ENCODE data around the gene LMX1B.

LMX1B gene

DNA sequence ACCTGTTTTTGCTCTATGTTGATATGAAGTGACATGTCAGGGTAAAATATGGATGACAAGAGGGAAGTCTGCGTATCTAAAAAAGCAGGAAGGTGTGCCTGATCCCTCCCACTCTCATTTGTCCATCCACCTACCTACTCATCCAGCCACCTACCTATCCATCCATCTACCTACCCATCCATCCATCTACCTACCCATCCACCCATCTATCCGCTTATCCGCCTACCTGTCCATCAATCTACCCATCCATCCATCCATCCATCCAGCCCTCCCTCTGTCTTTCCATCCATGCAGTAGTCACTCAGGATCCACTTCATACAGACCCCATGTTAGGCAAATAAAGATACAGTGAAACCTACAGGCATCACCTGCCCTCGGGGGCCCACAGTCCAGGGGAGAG is 32.4 kb downstream of the LMX1B start:
- TF ChIP-seq POLR2A (IDR thresholded peaks at IDR 0.05; ENCODE audit: extremely low read depth, insufficient read length) (no peak), CTCF (IDR thresholded peaks at IDR 0.05; ENCODE audit: low read depth, low read length) (no peak)
- DNase-seq (ENCODE audit: low read depth), result no peak
- H3K4me3 ChIP-seq (ENCODE audit: low read depth, low read length), result no peak overlapping the region

DNA sequence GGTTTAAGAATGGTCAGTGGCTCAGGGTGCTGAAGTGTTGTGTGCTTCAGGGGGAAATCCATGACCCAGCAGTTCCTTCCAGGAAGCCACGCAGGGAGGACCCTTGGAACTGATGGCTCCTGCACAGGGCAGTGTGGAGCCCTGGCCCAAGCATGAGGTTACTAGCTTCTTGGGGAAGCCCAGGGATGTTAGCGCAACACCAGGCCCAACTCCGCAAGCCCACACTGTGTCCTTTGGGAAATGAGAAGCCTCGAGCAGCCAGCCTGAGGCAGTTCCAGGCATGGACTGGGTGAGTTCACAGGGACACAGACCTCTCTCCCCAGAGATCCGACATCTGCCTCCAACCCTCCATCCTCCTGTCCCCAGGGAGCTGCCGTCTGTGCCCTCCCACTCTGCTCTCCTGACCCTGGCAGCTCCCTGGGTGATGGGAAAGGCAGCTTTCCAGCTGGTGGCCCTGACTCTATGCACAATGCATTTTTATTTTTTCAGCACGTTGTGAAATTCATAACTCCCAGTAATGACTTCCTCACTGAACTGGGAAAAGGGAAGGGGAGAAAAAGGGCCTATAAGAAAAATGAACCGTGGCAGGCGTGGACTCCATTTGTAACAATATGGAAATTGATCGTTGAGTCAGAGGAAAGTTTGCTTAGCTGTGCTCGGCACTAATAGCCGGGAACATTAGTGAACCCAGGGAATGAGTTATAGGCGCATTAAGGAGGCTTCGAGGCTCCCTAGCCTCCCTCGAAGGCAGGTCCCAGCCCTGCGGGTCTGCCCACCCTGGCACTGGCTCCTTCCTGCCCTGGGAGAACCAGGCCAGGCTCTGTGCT is 34.1 kb downstream of the LMX1B start:
- DNase-seq (ENCODE audit: low read depth), result no peak
- TF ChIP-seq MAX (IDR thresholded peaks at IDR 0.05; ENCODE audit: low read depth, low read length) (no peak), MYC (IDR thresholded peaks at IDR 0.05; ENCODE audit: low read depth, low read length) (no peak), POLR2A (IDR thresholded peaks at IDR 0.05; ENCODE audit: extremely low read depth, insufficient read length) (no peak), CTCF (IDR thresholded peaks at IDR 0.05; ENCODE audit: low read depth, low read length) (no peak)
- H3K4me3 ChIP-seq (ENCODE audit: low read depth, low read length), result no peak overlapping the region

DNA sequence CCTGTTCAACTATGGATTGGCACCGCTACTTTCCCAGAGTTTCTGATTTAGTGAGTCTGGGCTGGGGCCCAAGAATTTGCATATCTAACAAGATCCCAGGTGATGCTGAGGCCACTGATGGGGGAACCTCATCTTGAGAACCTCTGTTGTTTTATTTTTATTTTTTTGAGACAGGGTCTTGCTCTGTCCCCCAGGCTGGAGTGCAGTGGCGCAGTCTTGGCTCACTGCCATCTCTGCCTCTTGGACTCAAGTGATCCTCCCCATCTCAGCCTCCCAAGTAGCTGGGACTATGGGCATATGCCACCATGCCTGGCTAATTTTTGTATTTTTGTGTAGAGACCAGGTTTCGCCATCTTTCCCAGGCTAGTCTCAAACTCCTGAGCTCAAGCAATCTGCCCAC is 35.7 kb downstream of the LMX1B start:
- DNase-seq (ENCODE audit: low read depth), result no peak
- TF ChIP-seq MYC (IDR thresholded peaks at IDR 0.05; ENCODE audit: low read depth, low read length), result no peak
- no peak for TF ChIP-seq POLR2A (IDR thresholded peaks at IDR 0.05; ENCODE audit: extremely low read depth, insufficient read length)
- TF ChIP-seq CTCF (IDR thresholded peaks at IDR 0.05; ENCODE audit: low read depth, low read length), result no peak
- no peak for TF ChIP-seq MAX (IDR thresholded peaks at IDR 0.05; ENCODE audit: low read depth, low read length)

DNA sequence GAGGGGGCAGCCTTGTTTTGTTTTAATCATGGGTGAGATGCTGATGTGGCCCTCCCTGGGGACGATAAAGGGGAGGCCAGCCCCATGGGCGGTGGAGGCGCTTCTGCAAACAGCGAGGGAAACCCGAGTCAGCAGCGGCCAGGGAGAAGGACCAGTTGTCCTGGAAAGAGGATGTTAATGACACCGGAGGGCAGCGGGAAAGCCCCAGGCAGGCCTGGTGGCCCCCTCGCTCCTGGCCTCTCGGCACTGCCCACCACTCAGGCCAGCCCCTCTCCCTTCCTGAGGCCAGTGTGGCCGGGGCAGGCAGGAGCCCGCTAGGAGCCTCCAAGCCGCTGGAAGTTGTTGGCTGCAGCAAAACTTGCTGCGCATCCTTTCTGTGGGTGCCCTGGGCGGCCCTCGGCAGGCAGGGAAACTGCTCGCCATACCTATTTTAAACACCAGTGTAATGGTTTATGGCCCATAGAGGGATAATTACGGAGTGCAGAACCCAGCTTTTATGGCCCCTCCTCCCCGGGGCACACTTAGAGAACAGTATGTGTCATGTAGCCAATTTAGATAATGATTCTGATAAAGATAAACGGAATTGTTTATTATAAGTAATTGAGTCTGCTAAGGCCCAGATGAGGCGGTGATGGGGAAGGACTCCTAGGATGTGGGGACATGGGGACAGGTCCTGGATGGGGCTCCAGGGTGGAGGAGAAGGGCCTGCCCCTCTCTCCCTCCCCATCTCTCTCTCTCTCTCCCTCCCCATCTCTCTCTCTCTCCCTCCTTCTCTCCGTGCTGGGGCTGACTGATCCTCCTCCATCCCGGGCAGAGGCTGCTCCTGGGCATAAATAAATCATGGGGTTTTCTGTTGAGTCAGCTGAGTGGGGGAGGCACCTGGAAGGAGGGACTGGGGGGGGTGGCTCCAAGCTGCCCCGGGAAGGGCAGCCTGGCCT is 36.9 kb downstream of the LMX1B start:
- DNase-seq (ENCODE audit: low read depth), result no peak
- TF ChIP-seq CTCF (IDR thresholded peaks at IDR 0.05; ENCODE audit: low read depth, low read length) (no peak), MAX (IDR thresholded peaks at IDR 0.05; ENCODE audit: low read depth, low read length) (no peak), POLR2A (IDR thresholded peaks at IDR 0.05; ENCODE audit: extremely low read depth, insufficient read length) (no peak), MYC (IDR thresholded peaks at IDR 0.05; ENCODE audit: low read depth, low read length) (no peak)
- H3K4me3 ChIP-seq (ENCODE audit: low read depth, low read length), result no peak overlapping the region

More for the DNA sequence above, 35.7 kb downstream of the LMX1B start:
- no peak overlapping the region for H3K4me3 ChIP-seq (ENCODE audit: low read depth, low read length)

- H3K4me3 ChIP-seq (ENCODE audit: low read depth, low read length), result no peak overlapping the region
- no peak for DNase-seq (ENCODE audit: low read depth)
- TF ChIP-seq MAX (IDR thresholded peaks at IDR 0.05; ENCODE audit: low read depth, low read length) (no peak), CTCF (IDR thresholded peaks at IDR 0.05; ENCODE audit: low read depth, low read length) (no peak), MYC (IDR thresholded peaks at IDR 0.05; ENCODE audit: low read depth, low read length) (no peak), POLR2A (IDR thresholded peaks at IDR 0.05; ENCODE audit: extremely low read depth, insufficient read length) (no peak)
Observed at GRCh38 chr9:126652140-126652582, 38.4 kb downstream of the LMX1B start.
